HCT116 (cell line): ENCODE measurements around the gene OPN4.

ENCODE experiments used
- CBX3 ChIP-seq: IDR thresholded peaks from 2 replicates; pipeline ENCODE4 v1.6.1; 2012; ENCODE audit warnings: low read depth
- CEBPB ChIP-seq: IDR thresholded peaks from 2 replicates; pipeline ENCODE4 v1.6.1; 2012; ENCODE audit warnings: low read depth
- EZH2 ChIP-seq: fragments of 200-600 bp; sonication (generic); IDR thresholded peaks from 2 replicates; pipeline ENCODE4 v1.6.1; 2017; ENCODE audit warnings: antibody characterized with exemption, mixed run types
- POLR2A ChIP-seq: IDR thresholded peaks from 2 replicates; pipeline ENCODE4 v1.7.0; 2011; ENCODE audit warnings: borderline replicate concordance; ENCODE audit not compliant: insufficient read depth, insufficient read length; ENCODE audit errors: extremely low read depth
- POLR2AphosphoS5 ChIP-seq: IDR thresholded peaks from 2 replicates; pipeline ENCODE4 v1.6.1; 2011; ENCODE audit warnings: mild to moderate bottlenecking, low read depth, low read length, moderate library complexity
- RAD21 ChIP-seq: IDR thresholded peaks from 2 replicates; pipeline ENCODE4 v1.6.1; 2012; ENCODE audit warnings: low read depth, mild to moderate bottlenecking
- TCF7L2 ChIP-seq: IDR thresholded peaks from 2 replicates; pipeline ENCODE4 v1.7.0; 2011; ENCODE audit warnings: borderline replicate concordance, inconsistent platforms; ENCODE audit not compliant: insufficient read depth, insufficient read length; ENCODE audit errors: extremely low read depth
- ZNF274 ChIP-seq: fragments of 200-500 bp; sonication (Bioruptor generic); IDR thresholded peaks from 2 replicates; pipeline ENCODE4 v1.6.1; 2014; ENCODE audit warnings: mild to moderate bottlenecking, low read depth, low read length, inconsistent platforms
- TF ChIP-seq, protein P1 (sequence below): IDR thresholded peaks from 2 replicates; pipeline ENCODE4 v1.6.1; 2012; ENCODE audit warnings: low read depth
- TF ChIP-seq, protein P2 (sequence below), 3 experiments: fragments of 200-600 bp in 1 of 3; sonication (generic) in 1 of 3; IDR thresholded peaks in 2 of 3; conservative IDR thresholded peaks in 1 of 3; 2 replicates each; pipeline ENCODE4 v1.5.1; 2012 to 2017; ENCODE audit warnings: low read depth in 2 of 3, low read length in 2 of 3, antibody characterized with exemption in 1 of 3, borderline replicate concordance in 1 of 3, control low read depth in 1 of 3, mild to moderate bottlenecking in 1 of 3, mixed read lengths in 1 of 3, mixed run types in 1 of 3, moderate library complexity in 1 of 3; ENCODE audit not compliant: insufficient read depth in 1 of 3
- TF ChIP-seq, protein P3 (sequence below): IDR thresholded peaks from 2 replicates; pipeline ENCODE4 v1.6.1; 2012
- TF ChIP-seq, protein P4 (sequence below): IDR thresholded peaks from 2 replicates; pipeline ENCODE4 v1.6.1; 2012

DNA sequence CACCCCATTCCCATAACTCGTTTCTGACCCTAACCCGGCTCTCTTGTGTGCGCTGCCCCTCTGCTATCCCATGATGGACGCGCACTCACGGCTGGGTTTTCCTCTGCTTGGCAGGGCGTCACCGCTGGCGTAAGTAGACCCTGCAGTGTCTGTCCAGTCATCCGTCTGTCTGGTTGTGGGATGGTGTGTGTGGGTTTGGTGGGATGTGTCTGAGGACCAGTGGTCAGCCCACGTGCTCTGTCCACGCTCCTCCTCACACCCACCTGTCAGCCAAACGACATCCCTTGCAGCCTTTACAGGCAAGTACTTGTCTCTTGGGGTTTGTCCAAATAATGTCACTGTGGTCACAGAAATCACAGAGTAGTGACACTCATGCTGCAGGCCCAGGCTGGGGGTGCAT is 34.8 kb downstream of the OPN4 start:
- TF ChIP-seq, protein P1, sequence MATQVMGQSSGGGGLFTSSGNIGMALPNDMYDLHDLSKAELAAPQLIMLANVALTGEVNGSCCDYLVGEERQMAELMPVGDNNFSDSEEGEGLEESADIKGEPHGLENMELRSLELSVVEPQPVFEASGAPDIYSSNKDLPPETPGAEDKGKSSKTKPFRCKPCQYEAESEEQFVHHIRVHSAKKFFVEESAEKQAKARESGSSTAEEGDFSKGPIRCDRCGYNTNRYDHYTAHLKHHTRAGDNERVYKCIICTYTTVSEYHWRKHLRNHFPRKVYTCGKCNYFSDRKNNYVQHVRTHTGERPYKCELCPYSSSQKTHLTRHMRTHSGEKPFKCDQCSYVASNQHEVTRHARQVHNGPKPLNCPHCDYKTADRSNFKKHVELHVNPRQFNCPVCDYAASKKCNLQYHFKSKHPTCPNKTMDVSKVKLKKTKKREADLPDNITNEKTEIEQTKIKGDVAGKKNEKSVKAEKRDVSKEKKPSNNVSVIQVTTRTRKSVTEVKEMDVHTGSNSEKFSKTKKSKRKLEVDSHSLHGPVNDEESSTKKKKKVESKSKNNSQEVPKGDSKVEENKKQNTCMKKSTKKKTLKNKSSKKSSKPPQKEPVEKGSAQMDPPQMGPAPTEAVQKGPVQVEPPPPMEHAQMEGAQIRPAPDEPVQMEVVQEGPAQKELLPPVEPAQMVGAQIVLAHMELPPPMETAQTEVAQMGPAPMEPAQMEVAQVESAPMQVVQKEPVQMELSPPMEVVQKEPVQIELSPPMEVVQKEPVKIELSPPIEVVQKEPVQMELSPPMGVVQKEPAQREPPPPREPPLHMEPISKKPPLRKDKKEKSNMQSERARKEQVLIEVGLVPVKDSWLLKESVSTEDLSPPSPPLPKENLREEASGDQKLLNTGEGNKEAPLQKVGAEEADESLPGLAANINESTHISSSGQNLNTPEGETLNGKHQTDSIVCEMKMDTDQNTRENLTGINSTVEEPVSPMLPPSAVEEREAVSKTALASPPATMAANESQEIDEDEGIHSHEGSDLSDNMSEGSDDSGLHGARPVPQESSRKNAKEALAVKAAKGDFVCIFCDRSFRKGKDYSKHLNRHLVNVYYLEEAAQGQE = no peak
- TF ChIP-seq, protein P2, sequence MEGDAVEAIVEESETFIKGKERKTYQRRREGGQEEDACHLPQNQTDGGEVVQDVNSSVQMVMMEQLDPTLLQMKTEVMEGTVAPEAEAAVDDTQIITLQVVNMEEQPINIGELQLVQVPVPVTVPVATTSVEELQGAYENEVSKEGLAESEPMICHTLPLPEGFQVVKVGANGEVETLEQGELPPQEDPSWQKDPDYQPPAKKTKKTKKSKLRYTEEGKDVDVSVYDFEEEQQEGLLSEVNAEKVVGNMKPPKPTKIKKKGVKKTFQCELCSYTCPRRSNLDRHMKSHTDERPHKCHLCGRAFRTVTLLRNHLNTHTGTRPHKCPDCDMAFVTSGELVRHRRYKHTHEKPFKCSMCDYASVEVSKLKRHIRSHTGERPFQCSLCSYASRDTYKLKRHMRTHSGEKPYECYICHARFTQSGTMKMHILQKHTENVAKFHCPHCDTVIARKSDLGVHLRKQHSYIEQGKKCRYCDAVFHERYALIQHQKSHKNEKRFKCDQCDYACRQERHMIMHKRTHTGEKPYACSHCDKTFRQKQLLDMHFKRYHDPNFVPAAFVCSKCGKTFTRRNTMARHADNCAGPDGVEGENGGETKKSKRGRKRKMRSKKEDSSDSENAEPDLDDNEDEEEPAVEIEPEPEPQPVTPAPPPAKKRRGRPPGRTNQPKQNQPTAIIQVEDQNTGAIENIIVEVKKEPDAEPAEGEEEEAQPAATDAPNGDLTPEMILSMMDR (IDR thresholded peaks at IDR 0.05 in 2 of 3, conservative IDR thresholded peaks at IDR 0.05 in 1 of 3; ENCODE audit: borderline replicate concordance in 1 of 3, insufficient read depth in 1 of 3, low read depth in 2 of 3, low read length in 2 of 3) = no peak
- TF ChIP-seq CEBPB (no peak), POLR2AphosphoS5 (no peak), POLR2A (no peak), RAD21 (no peak), CBX3 (no peak), EZH2 (no peak), TCF7L2 (no peak), ZNF274 (no peak)
- TF ChIP-seq, protein P3, sequence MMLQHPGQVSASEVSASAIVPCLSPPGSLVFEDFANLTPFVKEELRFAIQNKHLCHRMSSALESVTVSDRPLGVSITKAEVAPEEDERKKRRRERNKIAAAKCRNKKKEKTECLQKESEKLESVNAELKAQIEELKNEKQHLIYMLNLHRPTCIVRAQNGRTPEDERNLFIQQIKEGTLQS = no peak
- TF ChIP-seq, protein P4, sequence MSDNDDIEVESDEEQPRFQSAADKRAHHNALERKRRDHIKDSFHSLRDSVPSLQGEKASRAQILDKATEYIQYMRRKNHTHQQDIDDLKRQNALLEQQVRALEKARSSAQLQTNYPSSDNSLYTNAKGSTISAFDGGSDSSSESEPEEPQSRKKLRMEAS = no peak
